Stimulated activated CD4-positive, alpha-beta T cell treated with anti-CD3 and anti-CD28 coated beads, Interleukin-4, amount 100 ng/mL, for 1 hour (primary cell): ENCODE measurements around the gene OBSL1.

Source experiments
- DNase-seq: peaks from one replicate; pipeline ENCODE4 v3.0.0-alpha.2; 2020

OBSL1 gene

DNA sequence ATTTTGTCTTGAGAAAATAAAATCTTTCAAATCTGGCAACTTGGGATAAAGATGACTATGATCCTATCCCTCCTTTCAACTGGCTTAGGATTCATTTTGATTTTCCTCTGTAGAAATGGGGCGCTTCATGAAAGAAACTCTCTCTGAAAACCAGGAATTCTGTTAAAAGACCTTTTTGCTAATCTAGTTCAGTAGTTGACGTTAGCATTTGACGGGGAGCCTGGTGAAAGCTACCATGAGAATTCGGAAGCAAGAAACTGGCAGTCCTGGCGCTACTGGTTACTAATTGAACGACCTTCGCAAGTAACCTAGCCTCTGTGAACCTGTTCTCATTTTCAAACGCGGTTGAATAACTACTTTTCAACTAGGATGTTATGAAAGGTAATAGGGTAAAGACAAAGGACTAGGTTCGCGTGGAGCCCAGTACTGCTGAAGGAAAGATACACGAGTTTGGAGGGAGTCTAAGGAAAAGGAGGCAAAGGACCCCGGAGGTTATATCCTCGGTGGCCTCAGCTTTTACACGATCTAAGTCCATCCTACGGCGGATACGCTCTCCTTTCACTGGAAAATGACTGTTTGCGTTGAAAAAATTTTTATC lies 25.7 kb upstream of the OBSL1 start:
- no peak for DNase-seq

GRCh38 chr2:219595256-219595655 lies 23.9 kb upstream of the OBSL1 start:
- no peak for DNase-seq

- no peak for DNase-seq
Measured at GRCh38 chr2:219593154-219593553, 21.8 kb upstream of the OBSL1 start.

GRCh38 chr2:219592736-219593135 lies 21.4 kb upstream of the OBSL1 start:
- DNase-seq, result no peak

DNA sequence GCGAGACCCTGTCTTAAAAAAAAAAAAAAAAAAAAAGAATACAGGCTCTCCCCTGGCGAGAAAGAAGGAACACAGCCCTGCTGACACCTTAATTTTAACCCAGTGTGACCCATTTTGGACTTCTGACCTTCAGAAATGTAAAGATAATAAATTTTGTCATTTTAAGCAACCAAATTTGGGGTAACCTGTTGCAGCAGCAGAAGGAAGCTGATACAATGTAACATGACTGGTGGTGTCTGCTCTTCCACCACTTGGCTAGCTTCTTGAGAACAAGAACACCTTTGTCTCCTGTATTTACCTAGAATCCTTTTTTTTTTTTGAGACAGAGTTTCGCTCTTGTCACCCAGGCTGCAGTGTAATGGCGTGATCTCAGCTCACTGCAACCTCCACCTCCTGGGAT lies 19.8 kb upstream of the OBSL1 start:
- DNase-seq, result no peak

GRCh38 chr2:219581346-219581745 lies 10.0 kb upstream of the OBSL1 start:
- no peak for DNase-seq

DNA sequence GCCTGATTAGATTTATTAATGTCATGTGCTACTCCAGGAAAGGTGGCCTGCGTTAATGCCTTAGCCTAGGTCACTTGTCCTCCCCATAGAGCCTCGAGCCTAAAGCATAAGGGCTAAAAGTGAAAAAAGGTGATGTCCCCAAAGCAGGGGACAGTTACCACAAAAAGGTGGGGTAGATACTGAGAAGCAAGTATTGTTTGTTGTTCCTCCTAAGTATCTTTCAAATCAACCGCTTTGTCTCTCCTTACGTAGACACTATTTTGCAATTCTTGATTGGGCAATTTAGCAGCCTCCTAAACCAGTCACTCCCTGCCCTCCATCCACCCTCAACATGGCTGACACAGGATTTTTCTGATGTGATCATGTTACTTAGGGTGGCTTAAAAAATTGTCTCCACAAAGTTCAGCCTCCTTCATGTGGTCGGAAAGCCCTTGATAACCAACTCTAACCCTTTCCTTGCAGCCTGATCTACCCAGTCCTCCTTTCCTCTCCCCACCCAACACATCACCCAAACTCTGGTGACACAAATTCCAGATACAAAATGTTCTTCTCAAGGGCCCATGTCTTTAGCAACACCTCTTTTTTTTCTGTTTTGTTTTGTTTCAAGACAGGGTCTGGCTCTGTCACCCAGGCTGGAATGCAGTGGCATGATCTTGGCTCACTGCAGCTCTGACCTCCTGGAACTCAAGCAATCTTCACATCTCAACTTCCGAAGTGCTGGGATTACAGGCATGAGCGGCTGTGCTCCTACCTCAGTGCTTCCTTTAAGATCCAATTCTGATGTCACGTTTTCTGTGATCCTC lies 7.7 kb upstream of the OBSL1 start:
- no peak for DNase-seq

- no peak for DNase-seq
Measured at GRCh38 chr2:219576505-219577388, 5.4 kb upstream of the OBSL1 start.

DNA sequence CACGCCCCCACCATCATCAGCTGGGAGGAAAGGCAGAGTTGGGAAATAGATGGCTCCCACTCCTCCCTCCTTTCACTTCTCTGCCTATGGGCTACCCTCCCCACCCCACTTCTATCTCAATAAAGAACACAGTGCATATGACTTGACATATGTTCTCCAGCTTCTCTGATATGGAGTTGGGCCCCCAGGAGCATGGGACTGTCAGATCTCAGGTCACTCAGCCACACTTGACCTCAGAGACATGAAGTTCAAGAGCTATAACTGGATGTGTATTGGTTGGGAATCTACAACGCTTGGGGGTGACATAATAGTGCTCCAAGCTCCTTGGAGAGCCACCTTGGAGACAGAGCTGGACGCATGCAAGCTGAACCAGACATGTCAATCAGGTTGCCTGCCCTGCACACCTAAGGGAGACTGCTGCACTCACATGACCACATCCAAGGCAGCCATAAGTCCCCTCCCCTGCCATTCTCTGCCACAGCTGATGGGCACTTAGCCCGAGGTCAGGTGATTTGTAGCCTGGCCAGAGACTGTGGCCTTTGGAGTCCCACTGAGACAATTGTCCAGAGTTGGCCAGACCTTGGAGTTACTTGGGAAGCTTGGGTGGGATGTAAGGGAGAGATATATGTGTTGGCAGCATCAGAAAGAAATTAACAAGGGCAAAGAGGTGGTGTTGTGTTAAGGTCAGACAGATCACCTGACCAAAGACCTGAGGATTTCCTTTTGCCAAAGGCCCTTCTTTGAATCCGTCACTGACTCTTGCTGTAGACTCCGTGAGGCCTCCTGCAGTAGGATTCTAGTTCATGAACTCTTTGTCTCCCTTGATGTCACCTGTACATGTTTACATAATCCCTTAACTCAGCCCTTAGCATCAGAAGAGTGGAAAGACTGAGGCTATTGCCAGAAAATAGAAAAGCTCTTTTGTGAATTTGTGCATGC lies 4.5 kb upstream of the OBSL1 start:
- no peak for DNase-seq

DNA sequence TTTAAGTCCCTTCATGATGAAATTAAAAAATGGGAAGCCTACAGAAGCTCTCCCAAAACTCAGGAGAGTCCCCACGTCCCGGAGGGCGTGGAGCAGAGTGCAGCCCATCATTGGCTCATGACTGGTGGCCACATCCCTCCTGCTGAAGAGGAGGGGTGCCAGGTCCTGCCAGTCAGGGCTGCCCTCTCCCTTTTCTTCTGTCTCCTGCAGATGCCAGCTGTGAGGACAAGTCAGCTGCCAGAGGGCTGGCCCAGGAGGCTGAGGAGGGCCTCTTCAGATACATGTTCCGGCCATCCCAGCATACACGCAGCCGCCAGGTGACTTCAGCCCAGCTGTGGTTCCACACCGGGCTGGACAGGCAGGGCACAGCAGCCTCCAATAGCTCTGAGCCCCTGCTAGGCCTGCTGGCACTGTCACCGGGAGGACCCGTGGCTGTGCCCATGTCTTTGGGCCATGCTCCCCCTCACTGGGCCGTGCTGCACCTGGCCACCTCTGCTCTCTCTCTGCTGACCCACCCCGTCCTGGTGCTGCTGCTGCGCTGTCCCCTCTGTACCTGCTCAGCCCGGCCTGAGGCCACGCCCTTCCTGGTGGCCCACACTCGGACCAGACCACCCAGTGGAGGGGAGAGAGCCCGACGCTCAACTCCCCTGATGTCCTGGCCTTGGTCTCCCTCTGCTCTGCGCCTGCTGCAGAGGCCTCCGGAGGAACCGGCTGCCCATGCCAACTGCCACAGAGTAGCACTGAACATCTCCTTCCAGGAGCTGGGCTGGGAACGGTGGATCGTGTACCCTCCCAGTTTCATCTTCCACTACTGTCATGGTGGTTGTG lies 3.4 kb upstream of the OBSL1 start:
- no peak for DNase-seq

GRCh38 chr2:219573166-219573565 lies 1.8 kb upstream of the OBSL1 start:
- DNase-seq, result no peak

DNA sequence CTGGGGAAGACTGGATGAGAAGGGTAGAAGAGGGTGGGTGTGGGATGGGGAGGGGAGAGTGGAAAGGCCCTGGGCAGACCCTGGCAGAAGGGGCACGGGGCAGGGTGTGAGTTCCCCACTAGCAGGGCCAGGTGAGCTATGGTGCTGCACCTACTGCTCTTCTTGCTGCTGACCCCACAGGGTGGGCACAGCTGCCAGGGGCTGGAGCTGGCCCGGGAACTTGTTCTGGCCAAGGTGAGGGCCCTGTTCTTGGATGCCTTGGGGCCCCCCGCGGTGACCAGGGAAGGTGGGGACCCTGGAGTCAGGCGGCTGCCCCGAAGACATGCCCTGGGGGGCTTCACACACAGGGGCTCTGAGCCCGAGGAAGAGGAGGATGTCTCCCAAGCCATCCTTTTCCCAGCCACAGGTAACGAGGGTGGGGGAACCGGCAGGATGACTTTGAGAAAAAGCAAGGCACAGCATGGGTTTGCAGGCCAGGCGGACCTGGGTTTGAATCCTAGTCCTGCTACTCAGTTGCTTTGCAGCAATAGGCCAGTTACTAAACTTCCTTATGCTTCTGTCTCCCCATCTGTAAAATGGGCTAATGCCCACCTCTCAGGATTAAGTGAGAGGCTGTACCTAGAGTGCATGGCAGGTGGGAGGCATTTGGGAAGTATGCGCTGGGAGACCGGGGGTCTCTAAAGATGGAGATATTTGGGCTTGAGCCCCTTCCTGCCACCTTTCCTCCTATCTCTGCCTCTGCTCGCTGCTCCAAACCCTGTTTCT lies 1.1 kb upstream of the OBSL1 start, which contains the start of gene INHA:
TSS of gene INHA (plus strand) at position 74 of the 765 bp plus-strand sequence. CDS start at position 139, 65 bp downstream.
- no peak for DNase-seq

DNA sequence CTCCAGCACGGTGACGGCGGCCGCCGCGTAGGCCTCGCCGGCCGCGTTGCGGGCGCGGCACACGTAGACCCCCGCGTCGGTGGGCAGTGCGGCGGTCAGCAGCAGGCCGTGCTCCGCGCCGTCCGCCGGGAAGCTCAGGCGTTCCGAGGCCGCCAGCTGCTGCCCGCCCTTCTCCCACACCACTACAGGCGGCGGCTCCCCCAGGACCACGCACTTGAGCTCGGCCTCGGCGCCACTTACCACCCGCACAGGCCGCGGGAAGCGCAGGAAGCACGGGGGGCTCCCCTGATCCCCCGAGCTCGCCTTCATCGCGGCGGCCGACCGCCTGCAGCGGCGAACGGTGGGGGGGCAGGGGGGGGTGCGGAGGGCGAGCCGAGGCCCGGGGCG lies 422 bp downstream of the OBSL1 start:
- no peak for DNase-seq

- DNase-seq, result no peak
Measured at GRCh38 chr2:219570194-219570923, 980 bp downstream of the OBSL1 start.

GRCh38 chr2:219569635-219570034 lies 1.7 kb downstream of the OBSL1 start:
- DNase-seq, result no peak

- no peak for DNase-seq
Measured at GRCh38 chr2:219569041-219569440, 2.3 kb downstream of the OBSL1 start.

GRCh38 chr2:219567791-219568361 lies 3.5 kb downstream of the OBSL1 start:
- no peak for DNase-seq

DNA sequence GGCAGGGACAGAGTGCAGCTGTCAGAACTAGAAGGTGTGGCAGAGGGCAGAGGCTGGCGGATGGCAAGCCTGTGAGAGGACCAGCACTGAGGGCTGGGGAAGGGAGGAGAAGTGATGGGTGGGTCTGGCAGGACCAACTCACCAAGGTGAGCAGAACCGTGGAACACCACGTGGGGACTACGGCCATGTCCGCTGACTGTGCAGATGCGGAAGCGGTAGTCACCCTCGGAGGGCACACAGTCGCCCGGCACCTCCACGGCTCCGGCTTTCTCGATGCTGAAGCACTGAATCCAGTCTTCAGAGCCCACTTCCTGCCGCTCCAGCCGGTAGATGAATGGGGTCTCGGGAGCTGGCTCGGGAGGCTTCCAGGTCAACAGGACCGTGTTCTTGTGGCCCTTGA lies 4.2 kb downstream of the OBSL1 start:
- DNase-seq, result no peak

- DNase-seq, result no peak
Measured at GRCh38 chr2:219566640-219567039, 4.7 kb downstream of the OBSL1 start.
